H1 (cell line): Measurements from ENCODE around the gene FAM227B. TPM values are rescaled to one million over a fixed set of nuclear protein-coding genes. Genes with fewer than 3 reads are reported as not detected.

Source experiments
- CTCF ChIA-PET: fragments of 300-600 bp; sonication (Branson Sonifier 250); formaldehyde crosslinking; loops from one replicate; lab custom pipeline; 2021; ENCODE audit not compliant: partially characterized antibody; lab: Charles Lee
- POLR2A ChIA-PET: fragments of 300-600 bp; sonication (Branson Sonifier 250); formaldehyde crosslinking; loops from one replicate; lab custom pipeline; 2021; ENCODE audit warnings: inconsistent platforms; ENCODE audit not compliant: partially characterized antibody; lab: Charles Lee
- DNase-seq, 2 experiments: peaks; one replicate each; pipeline versions ENCODE4 v3.0.0 to v3.0.0-alpha.2; 2010 to 2022; ENCODE audit warnings: low spot score in 2 of 2, low read depth in 1 of 2, mixed read lengths in 1 of 2
- FAIRE-seq: peaks from 2 replicates; lab custom pipeline; 2011; peaks lifted over from hg19 to GRCh38; lab: Jason Lieb, UNC
- H2AFZ ChIP-seq: 2 replicates; pipeline ENCODE4 v1.8.1; 2012; ENCODE audit warnings: low read length, inconsistent platforms
- H2AK5ac ChIP-seq: 2 replicates; pipeline ENCODE4 v1.6.1; 2013; ENCODE audit warnings: low read depth, low read length
- H2BK120ac ChIP-seq: replicated peaks from 2 replicates; pipeline ENCODE3; 2013; ENCODE audit warnings: low read depth, low read length, inconsistent platforms
- H2BK12ac ChIP-seq: 2 replicates; pipeline ENCODE4 v1.6.1; 2013; ENCODE audit warnings: low read depth, low read length
- H2BK15ac ChIP-seq: 2 replicates; pipeline ENCODE4 v1.6.1; 2013; ENCODE audit warnings: low read length
- H2BK20ac ChIP-seq: 2 replicates; pipeline ENCODE4 v1.6.1; 2013; ENCODE audit warnings: low read length
- H2BK5ac ChIP-seq: 2 replicates; pipeline ENCODE4 v1.6.1; 2013; ENCODE audit warnings: low read depth, low read length
- H3K14ac ChIP-seq: 2 replicates; pipeline ENCODE4 v1.6.1; 2013; ENCODE audit warnings: inconsistent platforms; ENCODE audit not compliant: insufficient read length
- H3K18ac ChIP-seq: 2 replicates; pipeline ENCODE4 v1.6.1; 2013; ENCODE audit warnings: low read length; ENCODE audit errors: extremely low read depth
- H3K23ac ChIP-seq: 2 replicates; pipeline ENCODE4 v1.6.1; 2013; ENCODE audit warnings: inconsistent platforms; ENCODE audit not compliant: insufficient read length
- H3K23me2 ChIP-seq: 2 replicates; pipeline ENCODE4 v1.6.1; 2013; ENCODE audit warnings: low read depth, low read length
- H3K27ac ChIP-seq: 2 replicates; pipeline ENCODE4 v1.6.1; 2011; ENCODE audit warnings: low read depth, low read length, inconsistent platforms
- H3K27me3 ChIP-seq, 4 experiments: replicated peaks in 1 of 4; 1 replicate in 1 of 4; 2 replicates in 3 of 4; pipeline versions ENCODE4 v1.6.1 to v1.8.1; 2011 to 2013; ENCODE audit warnings: low read length in 3 of 4, mild to moderate bottlenecking in 3 of 4, inconsistent platforms in 2 of 4, mixed read lengths in 2 of 4, moderate library complexity in 1 of 4; ENCODE audit not compliant: control insufficient read depth in 3 of 4, insufficient read depth in 3 of 4; ENCODE audit errors: extremely low read depth in 1 of 4
- H3K36me3 ChIP-seq, 4 experiments: 2 replicates each; pipeline versions ENCODE4 v1.6.1 to v1.8.1; 2011 to 2013; ENCODE audit warnings: mild to moderate bottlenecking in 4 of 4, low read length in 3 of 4, moderate library complexity in 2 of 4, control low read depth in 1 of 4, inconsistent platforms in 1 of 4; ENCODE audit not compliant: insufficient read depth in 4 of 4, control insufficient read depth in 2 of 4
- H3K4ac ChIP-seq: replicated peaks from 2 replicates; pipeline ENCODE3; 2013; ENCODE audit warnings: low read length, low read depth, mixed read lengths, inconsistent platforms; ENCODE audit not compliant: insufficient read length
- H3K4me1 ChIP-seq, 4 experiments: replicated peaks in 1 of 4; 1 replicate in 1 of 4; 2 replicates in 3 of 4; pipeline versions ENCODE4 v1.6.1 to v1.8.1; 2011 to 2013; ENCODE audit warnings: low read length in 3 of 4, inconsistent platforms in 2 of 4, mixed read lengths in 1 of 4; ENCODE audit not compliant: insufficient read depth in 4 of 4, control insufficient read depth in 3 of 4
- H3K4me2 ChIP-seq, 2 experiments: 2 replicates each; pipeline versions ENCODE4 v1.6.1 to v1.8.1; 2011 to 2013; ENCODE audit warnings: low read depth in 2 of 2, low read length in 2 of 2, control low read depth in 1 of 2, inconsistent platforms in 1 of 2, mild to moderate bottlenecking in 1 of 2; ENCODE audit not compliant: insufficient read depth in 1 of 2
- H3K4me3 ChIP-seq, 4 experiments: fragments of 200-600, 300-600 bp in 1 of 4; sonication (generic), shearing (Covaris generic), sonication (Bioruptor Twin) in 1 of 4; 2 replicates each; pipeline versions ENCODE4 v1.5.1 to v1.8.1; 2011 to 2016; ENCODE audit warnings: low read length in 4 of 4, low read depth in 3 of 4, control low read depth in 2 of 4, inconsistent platforms in 2 of 4, mild to moderate bottlenecking in 2 of 4, mixed read lengths in 1 of 4, moderate library complexity in 1 of 4; ENCODE audit not compliant: insufficient read depth in 2 of 4; ENCODE audit errors: extremely low read depth in 1 of 4
- H3K56ac ChIP-seq: replicated peaks from 2 replicates; pipeline ENCODE3; 2013; ENCODE audit warnings: low read depth, mild to moderate bottlenecking, mixed read lengths, low read length, inconsistent platforms; ENCODE audit not compliant: insufficient read length
- H3K79me1 ChIP-seq: 2 replicates; pipeline ENCODE4 v1.6.1; 2013; ENCODE audit warnings: low read depth, low read length, control low read depth
- H3K79me2 ChIP-seq, 2 experiments: 2 replicates each; pipeline versions ENCODE4 v1.6.1 to v1.8.1; 2012 to 2013; ENCODE audit warnings: low read length in 2 of 2, mild to moderate bottlenecking in 2 of 2, inconsistent platforms in 1 of 2; ENCODE audit not compliant: insufficient read depth in 2 of 2, control insufficient read depth in 1 of 2
- H3K9ac ChIP-seq, 4 experiments: replicated peaks in 1 of 4; 1 replicate in 1 of 4; 2 replicates in 3 of 4; pipeline versions ENCODE4 v1.6.1 to v1.8.1; 2011 to 2013; ENCODE audit warnings: low read depth in 3 of 4, low read length in 3 of 4, control low read depth in 2 of 4, mild to moderate bottlenecking in 2 of 4, moderate library complexity in 2 of 4, inconsistent platforms in 1 of 4; ENCODE audit errors: extremely low read depth in 1 of 4
- H3K9me3 ChIP-seq, 2 experiments: 2 replicates each; pipeline versions ENCODE4 v1.6.1 to v1.8.1; 2012 to 2013; ENCODE audit warnings: mild to moderate bottlenecking in 2 of 2, moderate library complexity in 2 of 2, control low read depth in 1 of 2, inconsistent platforms in 1 of 2, low read depth in 1 of 2, low read length in 1 of 2, mixed read lengths in 1 of 2; ENCODE audit not compliant: insufficient read depth in 2 of 2
- H4K20me1 ChIP-seq, 2 experiments: replicated peaks in 1 of 2; 2 replicates each; pipeline versions ENCODE3 to v1.8.1; 2011 to 2013; ENCODE audit warnings: inconsistent platforms in 2 of 2, low read length in 2 of 2, mild to moderate bottlenecking in 1 of 2; ENCODE audit not compliant: insufficient read depth in 2 of 2, control insufficient read depth in 1 of 2
- H4K5ac ChIP-seq: 2 replicates; pipeline ENCODE4 v1.6.1; 2013; ENCODE audit warnings: low read length, low read depth, mixed read lengths, inconsistent platforms; ENCODE audit not compliant: insufficient read length
- H4K8ac ChIP-seq: 2 replicates; pipeline ENCODE4 v1.8.0; 2013; ENCODE audit warnings: mild to moderate bottlenecking, moderate library complexity, low read length, inconsistent platforms; ENCODE audit not compliant: insufficient read depth; ENCODE audit errors: extremely low read depth
- H4K91ac ChIP-seq: replicated peaks from 2 replicates; pipeline ENCODE3; 2013; ENCODE audit warnings: low read length, mixed read lengths, inconsistent platforms; ENCODE audit not compliant: insufficient read length
- ASH2L ChIP-seq: fragments of 200-600, 300-600 bp; sonication (generic); IDR thresholded peaks from one replicate; pipeline ENCODE4 v1.7.1; 2017; ENCODE audit warnings: low read length
- CBX8 ChIP-seq: fragments of 300-800, 300-1000 bp; sonication (generic); IDR thresholded peaks from 2 replicates; pipeline ENCODE4 v1.7.1; 2016; ENCODE audit warnings: low read depth, low read length, borderline replicate concordance
- CREB1 ChIP-seq: IDR thresholded peaks from 2 replicates; pipeline ENCODE4 v1.6.1; 2012; ENCODE audit warnings: inconsistent platforms
- E2F6 ChIP-seq: IDR thresholded peaks from 2 replicates; pipeline ENCODE4 v1.6.1; 2012; ENCODE audit warnings: inconsistent platforms
- HDAC6 ChIP-seq: IDR thresholded peaks from one replicate; pipeline ENCODE4 v1.7.1; 2012; ENCODE audit warnings: low read depth, mild to moderate bottlenecking, inconsistent platforms, low read length, moderate library complexity
- KDM1A ChIP-seq: fragments of 200-600, 300-600 bp; sonication (generic); IDR thresholded peaks from 2 replicates; pipeline ENCODE4 v1.7.1; 2016; ENCODE audit warnings: mild to moderate bottlenecking, low read length, borderline replicate concordance
- KDM4A ChIP-seq: IDR thresholded peaks from one replicate; pipeline ENCODE4 v1.7.1; 2012; ENCODE audit warnings: low read depth, mild to moderate bottlenecking, moderate library complexity, low read length, inconsistent platforms; ENCODE audit not compliant: severe bottlenecking
- RAD21 ChIP-seq, 2 experiments: IDR thresholded peaks in 1 of 2; conservative IDR thresholded peaks in 1 of 2; 2 replicates each; pipeline ENCODE4 v1.6.1; 2011; ENCODE audit warnings: low read depth in 2 of 2, low read length in 2 of 2, improper control_type of control experiment in 1 of 2, inconsistent platforms in 1 of 2, mild to moderate bottlenecking in 1 of 2, moderate library complexity in 1 of 2
- RNF2 ChIP-seq: fragments of 200-900, 300-1000 bp; sonication (generic); IDR thresholded peaks from 2 replicates; pipeline ENCODE4 v1.7.1; 2016; ENCODE audit warnings: borderline replicate concordance, low read depth, mild to moderate bottlenecking, antibody characterized with exemption, low read length; ENCODE audit not compliant: poor library complexity, severe bottlenecking; ENCODE audit errors: missing control alignments
- RXRA ChIP-seq: IDR thresholded peaks from 2 replicates; pipeline ENCODE4 v1.6.1; 2011; ENCODE audit warnings: low read depth, mild to moderate bottlenecking, low read length, moderate library complexity; ENCODE audit not compliant: insufficient read depth
- SIX5 ChIP-seq: IDR thresholded peaks from 2 replicates; pipeline ENCODE4 v1.6.1; 2011; ENCODE audit warnings: mild to moderate bottlenecking, low read depth, low read length
- USF2 ChIP-seq: IDR thresholded peaks from 2 replicates; pipeline ENCODE4 v1.6.1; 2011; ENCODE audit warnings: low read length, improper control_type of control experiment
- WGBS, 2 experiments: shearing (Covaris generic) in 1 of 2; methylation state at CpG; one replicate each; pipeline versions ENCODE4 v1.1.6 to v1.1.7; 2013 to 2015; ENCODE audit warnings: low lambda C conversion rate in 2 of 2, mixed read lengths in 2 of 2, inconsistent platforms in 1 of 2, low coverage in 1 of 2, missing lambda C conversion rate in 1 of 2; ENCODE audit not compliant: insufficient replicate concordance in 2 of 2, insufficient coverage in 1 of 2, insufficient read length in 1 of 2; ENCODE audit errors: extremely low coverage in 1 of 2, missing lambda C conversion rate in 1 of 2; 5-methylcytosine and 5-hydroxymethylcytosine counted together
- polyA plus RNA-seq, 7 experiments: library from polyadenylated mRNA; depleted of rRNA in 3 of 7; stranded (reverse) in 5 of 7; unstranded in 2 of 7; fragments of >200 nt in 5 of 7; fragments of 200-250 nt in 2 of 7; gene quantifications; 1 replicate in 5 of 7; 2 replicates in 1 of 7; 4 replicates in 1 of 7; pipeline versions ENCODE4 v1.2.1 to v1.2.3, GENCODE V29; 2011 to 2013; ENCODE audit warnings: missing spikeins in 2 of 7, mixed read lengths in 2 of 7
- total RNA-seq: library from RNA; stranded (reverse); fragmentation: NEBNext Ultra II Directional; extraction: Animal tissue kit (Norgen Biotek cat#: 25700); gene quantifications from 2 replicates; pipeline ENCODE4 v1.2.1, GENCODE V29; 2021

FAM227B gene
- total and polyA plus RNA-seq, 2 of the 8 experiments (the other 6 are each of a cell fraction or from before 2014, with no cell fraction given), result 4.0 to 6.5 TPM

DNA sequence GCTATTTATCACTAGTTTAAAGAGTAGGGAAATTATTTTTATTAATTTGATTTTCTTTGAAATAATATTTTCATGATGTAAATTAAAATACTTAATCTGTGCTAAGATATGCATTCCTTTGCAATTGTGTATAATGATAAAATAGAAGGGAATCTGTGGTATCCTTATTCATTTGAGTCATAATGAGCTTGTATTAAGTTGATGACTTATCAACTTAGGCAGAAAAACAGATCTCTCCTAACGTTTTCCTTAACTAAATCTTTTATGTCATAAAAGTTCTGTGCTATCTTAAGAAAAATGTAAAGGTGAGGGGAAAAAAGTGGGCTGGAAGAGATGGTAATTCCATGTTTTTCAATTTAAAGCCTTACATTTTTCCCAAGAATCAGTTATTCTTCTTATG, 195.7 kb downstream of the FAM227B start:
- no peak overlapping the region for H3K18ac ChIP-seq
- DNase-seq, result no peak
- H3K9ac ChIP-seq, result no peak overlapping the region
- H2BK20ac ChIP-seq, result no peak overlapping the region
- H4K8ac ChIP-seq, result no peak overlapping the region
- H4K5ac ChIP-seq, result no peak overlapping the region
- no peak overlapping the region for H2AK5ac ChIP-seq
- peaks cover 0 to 3% (median 0%) of the 10 kb centered on the region in 4 experiments; a peak in 1 of 7 replicates for H3K4me1 ChIP-seq
- no peak overlapping the region for H4K91ac ChIP-seq
- no peaks in the 10 kb centered on the region for H3K27me3 ChIP-seq
- CTCF ChIA-PET, result interaction anchor here (0.6 to 9.5 kb wide), 2 partner anchors 46 to 188 kb away, joined by 3 to 153 read pairs; no protein-coding TSS in a partner anchor
- H2BK12ac ChIP-seq, result no peak overlapping the region
- H4K20me1 ChIP-seq, result no peaks in the 10 kb centered on the region
- FAIRE-seq, result no peak
- H2BK15ac ChIP-seq, result no peak overlapping the region
- no peak overlapping the region for H3K4me3 ChIP-seq
- POLR2A ChIA-PET, result interaction anchor here (0.6 kb wide), 1 partner anchor 518 kb away, joined by 3 read pairs; no protein-coding TSS in a partner anchor
- no peak overlapping the region for H2AFZ ChIP-seq
- H3K14ac ChIP-seq, result no peak overlapping the region
- H2BK5ac ChIP-seq, result no peak overlapping the region
- no peak overlapping the region for H2BK120ac ChIP-seq
- no peaks in the 10 kb centered on the region for H3K23me2 ChIP-seq
- no peaks in the 10 kb centered on the region for H3K79me1 ChIP-seq
- H3K23ac ChIP-seq, result no peak overlapping the region
- no peak overlapping the region for H3K4me2 ChIP-seq
- 70% methylated on average over 1 of the region's 1 CpG; no CpG with 5 or more reads in 1 of the 2 experiments for WGBS, 2 experiments
- H3K4ac ChIP-seq, result no peak overlapping the region
- no peak overlapping the region for H3K56ac ChIP-seq
- H3K36me3 ChIP-seq, result no peaks in the 10 kb centered on the region
- no peaks in the 10 kb centered on the region for H3K79me2 ChIP-seq
- H3K9me3 ChIP-seq, result no peaks in the 10 kb centered on the region
- H3K27ac ChIP-seq, result no peak overlapping the region
- no peak for TF ChIP-seq HDAC6
- TF ChIP-seq RNF2, result no peak
- TF ChIP-seq E2F6, result no peak
- no peak for TF ChIP-seq KDM4A
- TF ChIP-seq RAD21 (IDR thresholded peaks at IDR 0.05 in 1 of 2, conservative IDR thresholded peaks at IDR 0.05 in 1 of 2; ENCODE audit: low read depth in 2 of 2, low read length in 2 of 2), result no peak
- TF ChIP-seq RXRA, result no peak
- no peak for TF ChIP-seq CREB1
- TF ChIP-seq CBX8, result no peak
- TF ChIP-seq ASH2L, result no peak
- TF ChIP-seq SIX5, result no peak
- TF ChIP-seq KDM1A, result no peak
- TF ChIP-seq USF2, result no peak
